GM18502 (cell line): ENCODE measurements around the gene OCA2.
A peak's percentile ranks its signal among the peaks of the same experiment; 100 is the strongest.

Source experiments
- ATAC-seq: cut with Tn5 transposase; IDR thresholded peaks from one replicate; pipeline ENCODE4 v1.9.1; 2021; ENCODE audit warnings: mild to moderate bottlenecking; ENCODE audit not compliant: unreplicated experiment, poor library complexity

Gene OCA2

DNA sequence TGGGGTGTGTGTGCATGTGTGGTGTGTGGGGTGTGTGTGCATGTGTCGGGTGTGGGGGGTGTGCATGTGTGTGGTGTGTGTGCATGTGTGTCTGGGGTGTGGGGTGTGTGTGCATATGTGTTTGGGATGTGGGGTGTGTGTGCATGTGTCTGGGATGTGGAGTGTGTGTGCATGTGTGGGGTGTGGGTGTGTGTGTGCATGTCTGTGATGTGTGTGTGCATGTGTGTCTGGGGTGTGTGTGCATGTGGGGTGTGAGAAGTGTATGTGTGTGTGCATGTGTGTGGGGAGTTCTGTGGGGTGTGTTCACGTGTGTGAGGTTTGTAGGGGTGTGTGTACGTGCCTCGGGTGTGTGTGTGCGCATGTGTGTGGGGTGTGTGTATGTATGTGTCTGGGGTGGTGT lies 6.7 kb upstream of the OCA2 start:
- no peak for ATAC-seq

DNA sequence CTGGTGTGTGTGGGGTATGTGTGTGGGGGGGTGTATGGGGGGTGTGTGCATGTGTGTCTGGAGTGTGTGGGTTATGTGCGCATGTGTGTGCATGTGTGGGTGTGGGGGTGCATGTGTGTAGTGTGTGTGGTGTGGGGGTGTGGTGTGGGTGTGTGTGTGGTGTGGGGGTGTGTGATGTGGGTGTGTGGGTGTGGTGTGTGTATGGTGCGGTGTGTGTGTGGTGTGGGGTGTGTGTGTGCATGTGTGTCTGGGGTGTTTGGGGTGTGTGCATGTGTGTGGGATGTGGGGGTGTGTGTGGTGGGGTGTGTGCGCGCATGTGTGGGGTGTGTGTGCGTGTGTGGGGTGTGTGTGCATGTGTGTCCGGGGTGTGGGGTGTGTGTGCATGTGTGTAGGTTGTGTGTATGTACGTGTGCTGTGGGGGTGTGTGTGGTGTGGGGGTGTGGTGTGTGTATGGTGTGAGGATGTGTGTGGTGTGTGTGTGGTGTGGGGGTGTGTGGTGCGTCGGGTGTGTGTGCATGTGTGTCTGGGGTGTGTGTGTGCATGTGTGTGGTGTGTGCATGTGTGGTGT lies 6.2 kb upstream of the OCA2 start:
- ATAC-seq, result no peak

DNA sequence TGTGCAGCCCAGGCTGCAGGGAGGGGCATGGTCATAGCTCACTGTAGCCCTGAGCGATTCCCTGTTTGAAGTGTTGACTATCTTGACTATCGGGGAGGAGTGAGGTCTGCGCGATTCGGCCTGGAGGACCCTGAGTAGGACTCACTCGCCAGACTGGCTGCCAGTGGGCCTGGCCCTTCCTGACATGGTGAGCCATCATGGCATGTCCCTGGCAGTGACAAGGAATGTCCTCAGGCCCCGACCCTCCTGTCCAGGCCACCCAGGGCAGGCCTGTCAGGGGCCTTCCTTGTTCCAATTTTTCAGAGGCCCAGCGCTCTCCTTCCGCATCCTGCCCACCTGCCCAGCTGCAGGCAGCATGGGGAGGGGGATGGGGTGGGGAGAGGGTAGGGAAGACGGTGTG lies 5.2 kb upstream of the OCA2 start:
- ATAC-seq, result no peak

DNA sequence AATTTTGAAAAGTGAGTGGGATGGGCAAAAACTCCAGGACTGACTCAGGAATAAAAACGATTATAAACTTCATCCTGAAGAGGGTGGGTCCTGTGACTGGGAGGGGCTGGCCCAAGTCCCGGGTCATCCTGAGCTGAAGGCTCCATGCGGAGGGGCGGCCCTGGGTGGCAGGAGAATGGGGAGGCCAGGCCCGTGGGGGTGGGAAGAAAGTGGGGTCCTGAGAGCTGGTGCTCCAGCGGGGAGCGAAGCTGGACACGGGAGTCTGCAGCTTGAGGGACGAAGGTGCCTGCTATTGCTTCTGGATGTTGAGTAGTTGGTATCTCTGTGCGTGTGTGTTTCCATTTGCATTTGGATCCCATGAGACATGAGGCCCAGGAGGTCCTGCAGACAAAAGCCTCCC lies 4.7 kb upstream of the OCA2 start:
- ATAC-seq, result no peak

DNA sequence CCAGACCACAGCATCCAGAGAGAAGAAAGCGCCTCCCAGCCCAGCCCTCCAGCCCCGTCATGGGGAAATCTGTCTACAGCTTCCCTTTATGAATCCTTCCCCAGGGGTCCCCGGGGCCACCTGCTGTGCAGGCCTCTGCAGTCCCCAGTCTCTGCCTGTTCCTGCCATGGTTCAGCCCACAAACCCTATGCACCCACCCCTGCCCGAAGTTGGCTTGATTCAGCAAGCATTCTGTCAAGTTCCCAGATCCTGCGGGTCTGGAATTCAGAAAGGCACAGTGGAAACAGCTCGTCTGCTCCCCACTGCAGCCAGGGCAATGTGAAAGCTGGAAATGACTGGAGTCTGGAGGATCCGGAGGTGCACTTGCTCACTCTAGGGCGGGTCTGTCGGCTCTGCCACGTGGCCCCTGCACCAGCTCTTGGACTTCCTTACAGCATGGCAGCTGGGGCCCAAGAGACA lies 2.9 kb upstream of the OCA2 start:
- ATAC-seq, result no peak

DNA sequence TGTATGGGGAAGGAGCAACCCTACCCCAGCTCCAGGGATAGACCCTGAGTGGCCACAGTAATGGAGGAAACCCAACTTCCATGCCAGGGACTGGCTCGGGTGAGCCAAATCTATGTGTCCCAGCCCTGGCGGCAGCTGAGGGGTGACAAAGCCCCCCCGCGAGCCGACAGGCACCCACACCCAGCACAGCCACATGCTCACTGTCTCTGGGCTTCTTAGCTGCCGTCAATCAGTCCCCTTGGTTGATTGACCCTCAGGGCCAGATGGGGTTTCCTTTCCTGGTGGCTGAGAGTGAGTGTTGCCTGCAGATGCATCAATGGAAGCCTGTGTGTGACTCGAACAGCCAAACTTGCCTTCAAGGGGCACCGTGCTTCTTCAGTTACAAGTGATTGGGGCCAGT lies 2.1 kb upstream of the OCA2 start:
- no peak for ATAC-seq

DNA sequence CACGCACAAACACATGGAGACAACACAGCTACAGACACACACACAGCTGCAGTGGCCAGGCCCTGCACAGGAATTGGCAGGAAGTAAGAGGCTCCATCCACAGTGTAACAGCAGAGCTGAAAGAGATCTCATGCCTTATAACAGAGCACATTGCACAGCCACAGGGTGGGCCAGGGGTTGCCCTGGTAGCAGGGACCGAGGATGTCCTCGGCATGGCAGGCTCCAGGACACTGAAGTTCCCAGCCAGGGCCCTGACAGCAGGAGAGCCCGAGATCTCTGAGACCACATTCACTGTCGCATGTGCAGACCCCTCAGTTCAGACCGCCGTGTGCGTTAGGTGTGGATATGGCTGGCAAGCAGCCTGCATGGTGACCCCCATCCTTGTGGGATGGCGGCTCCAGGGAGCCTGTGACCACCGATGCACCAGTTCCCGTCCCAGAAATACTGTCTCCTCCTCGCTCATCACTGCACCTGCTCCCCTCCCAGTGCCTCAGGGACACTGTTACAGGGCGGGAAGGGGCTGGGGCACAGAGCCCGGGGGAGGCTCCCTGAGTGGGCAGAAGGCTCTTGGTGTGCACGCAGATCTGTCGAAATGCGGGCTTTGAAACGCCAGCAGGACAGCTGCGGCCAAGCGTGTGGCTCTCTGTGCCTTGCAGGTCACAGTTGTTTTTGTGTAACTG lies 1.5 kb upstream of the OCA2 start:
- no peak for ATAC-seq

DNA sequence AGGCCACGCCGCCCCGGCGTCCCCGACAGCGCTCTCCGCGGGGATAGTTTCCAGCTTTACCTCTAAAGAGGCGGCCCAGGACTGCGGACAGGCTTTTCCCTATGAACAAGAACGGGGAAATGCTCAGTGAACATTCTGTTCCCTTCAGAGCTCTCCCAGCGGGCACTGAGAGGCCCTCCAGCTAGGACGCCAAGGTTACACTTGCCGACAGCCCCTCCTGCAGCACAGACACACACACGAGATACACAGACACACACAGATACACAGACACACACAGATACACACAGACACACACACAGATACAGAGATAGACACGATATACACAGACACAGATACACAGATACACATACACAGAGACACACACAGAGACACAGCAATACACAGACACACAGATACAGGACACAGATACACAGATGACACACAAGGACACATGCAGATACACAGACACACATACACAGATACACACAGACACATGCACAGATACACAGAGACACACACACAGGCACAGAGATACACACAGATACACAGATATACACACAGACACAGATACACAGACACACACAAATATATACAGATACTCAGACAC lies 533 bp upstream of the OCA2 start:
- ATAC-seq, result no peak

DNA sequence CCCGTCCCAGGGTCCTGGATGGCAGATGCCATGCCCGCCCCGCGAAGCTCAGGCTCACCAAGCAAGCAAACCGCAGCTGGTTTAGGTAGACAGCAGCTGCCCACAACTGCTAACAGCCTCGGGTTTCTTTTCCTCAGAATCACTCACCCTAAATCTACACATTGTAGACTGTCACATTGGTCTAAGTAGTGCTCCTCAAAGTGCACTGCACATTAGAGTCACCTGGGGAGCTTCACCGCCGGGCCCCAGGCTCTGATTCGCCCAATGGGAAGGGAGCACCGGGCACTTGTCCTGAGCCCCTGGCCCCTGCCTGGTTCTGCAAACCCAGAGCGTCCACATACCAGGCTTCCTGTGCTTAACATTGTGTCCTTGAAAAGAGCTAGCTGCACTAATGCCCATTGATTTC lies 752 bp downstream of the OCA2 start:
- ATAC-seq, result no peak

DNA sequence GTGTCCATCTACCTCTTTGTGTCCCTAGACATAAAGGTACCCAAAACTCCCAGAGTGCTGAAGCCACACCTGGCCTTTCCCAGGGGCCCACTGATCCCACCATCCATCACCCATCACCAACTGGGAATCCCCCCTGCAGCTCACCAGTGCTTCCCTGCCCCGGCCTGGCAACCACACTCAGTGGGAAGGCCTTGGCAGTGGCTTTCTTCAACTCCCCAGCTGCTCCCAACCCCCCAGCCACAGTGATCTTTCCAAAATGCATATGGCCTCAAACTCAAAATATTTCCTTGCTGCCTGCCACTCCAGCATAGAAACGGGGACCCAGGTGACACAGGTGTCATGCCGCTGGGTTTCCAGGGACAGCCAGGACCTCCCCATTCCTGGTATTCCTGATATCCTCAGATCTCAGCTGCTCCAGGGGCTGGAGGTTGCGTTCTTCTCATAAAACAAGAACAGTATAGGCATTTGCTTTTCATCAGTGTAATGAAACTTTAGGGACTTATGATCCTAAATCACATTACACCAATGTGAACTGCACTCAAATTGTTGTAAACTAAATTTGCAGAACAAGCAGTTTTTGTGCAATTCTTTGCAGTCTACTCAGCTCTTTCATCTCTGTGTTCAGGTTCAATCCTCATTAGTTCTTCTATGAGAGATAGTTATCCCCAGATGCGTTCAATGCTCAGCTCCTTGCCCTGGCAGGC lies 1.3 kb downstream of the OCA2 start:
- no peak for ATAC-seq

DNA sequence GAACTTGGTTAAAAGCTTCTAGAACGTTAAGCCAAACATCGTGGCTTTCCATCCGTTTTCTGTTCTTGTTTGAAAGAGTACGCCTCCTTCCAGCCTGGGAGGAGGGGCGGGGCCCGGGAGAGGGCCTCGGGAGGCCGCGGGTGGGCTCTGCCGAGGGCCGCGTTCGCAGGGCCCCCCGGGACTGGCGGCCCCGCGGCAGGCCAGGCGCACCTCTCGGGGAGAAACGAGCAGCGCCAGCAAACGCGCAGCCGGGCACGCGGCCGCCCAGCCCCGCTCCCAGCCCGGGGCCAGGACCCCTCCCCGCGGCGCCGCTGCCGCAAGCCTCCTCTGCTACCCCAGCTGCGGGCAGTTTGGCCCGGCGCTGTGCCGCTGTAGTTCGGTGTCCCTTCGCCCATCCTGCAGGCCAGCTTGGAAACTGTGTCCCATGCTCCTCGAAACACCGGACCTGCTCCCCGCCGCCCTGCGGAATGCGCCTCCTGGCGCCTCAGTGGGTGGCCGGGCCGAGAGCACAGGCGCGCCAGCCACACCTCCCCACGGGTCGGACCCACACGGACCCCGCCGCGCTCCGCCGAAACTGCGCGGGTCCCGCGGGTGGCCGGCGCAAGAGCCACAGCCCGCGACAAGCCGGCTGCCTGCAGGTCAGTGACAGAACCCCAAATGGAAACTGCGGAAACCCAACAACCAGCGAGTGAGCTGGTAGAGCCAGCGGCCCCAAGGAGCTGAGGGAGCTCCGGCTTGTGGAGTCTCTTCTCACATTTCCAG lies 2.3 kb downstream of the OCA2 start:
- no peak for ATAC-seq

DNA sequence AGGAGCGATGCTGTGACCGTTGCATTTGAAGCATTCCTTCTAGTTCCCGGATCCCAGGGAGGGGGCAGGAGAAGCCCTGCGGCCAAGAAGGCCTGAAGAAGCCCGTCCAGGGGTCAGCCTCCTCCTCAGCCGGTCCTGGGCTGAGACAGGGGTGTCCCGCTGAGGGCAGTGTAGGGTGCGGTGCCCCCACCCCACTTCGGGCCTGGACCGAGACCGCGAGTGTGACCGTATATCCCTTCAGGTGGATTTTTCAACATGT lies 2.8 kb downstream of the OCA2 start:
- ATAC-seq, result no peak

DNA sequence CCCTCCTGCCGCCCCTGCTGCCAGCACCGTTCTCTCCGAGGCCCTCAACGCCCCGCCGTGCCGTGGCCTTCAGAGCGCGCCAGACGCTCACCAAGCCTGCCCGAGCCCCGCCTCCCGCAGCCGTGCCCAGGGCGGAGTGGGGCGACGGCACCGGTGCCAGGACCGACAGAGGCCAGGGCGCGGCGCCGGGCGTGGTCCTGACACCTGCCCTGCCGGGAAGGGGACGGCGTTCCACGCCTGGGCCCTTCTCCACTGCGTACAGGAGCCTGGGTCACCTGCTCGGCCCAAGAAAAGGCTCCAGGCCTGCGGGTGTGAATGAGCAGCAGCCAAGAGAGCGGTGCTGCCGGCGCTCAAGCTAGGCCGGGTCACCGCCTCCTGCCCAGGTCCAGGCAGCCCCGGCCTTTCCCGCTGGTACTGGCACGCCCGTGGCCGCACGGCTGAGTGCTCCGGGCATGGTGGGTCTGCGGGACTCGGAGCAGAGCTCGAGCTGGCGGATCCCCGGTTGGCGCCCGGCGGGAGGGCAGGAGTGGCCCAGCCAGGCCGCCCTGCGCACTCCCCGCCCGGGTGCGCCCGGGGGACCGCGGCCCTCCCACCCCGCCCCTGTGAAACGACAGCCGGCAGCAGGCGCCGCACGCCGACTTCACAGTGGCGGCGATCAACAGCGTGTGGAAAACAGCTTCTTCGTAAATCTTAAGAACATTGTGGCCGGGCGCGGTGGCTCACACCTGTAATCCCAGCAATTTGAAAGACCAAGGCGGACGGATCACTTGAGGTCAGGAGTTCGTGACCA lies 4.2 kb downstream of the OCA2 start:
- ATAC-seq, result no peak

DNA sequence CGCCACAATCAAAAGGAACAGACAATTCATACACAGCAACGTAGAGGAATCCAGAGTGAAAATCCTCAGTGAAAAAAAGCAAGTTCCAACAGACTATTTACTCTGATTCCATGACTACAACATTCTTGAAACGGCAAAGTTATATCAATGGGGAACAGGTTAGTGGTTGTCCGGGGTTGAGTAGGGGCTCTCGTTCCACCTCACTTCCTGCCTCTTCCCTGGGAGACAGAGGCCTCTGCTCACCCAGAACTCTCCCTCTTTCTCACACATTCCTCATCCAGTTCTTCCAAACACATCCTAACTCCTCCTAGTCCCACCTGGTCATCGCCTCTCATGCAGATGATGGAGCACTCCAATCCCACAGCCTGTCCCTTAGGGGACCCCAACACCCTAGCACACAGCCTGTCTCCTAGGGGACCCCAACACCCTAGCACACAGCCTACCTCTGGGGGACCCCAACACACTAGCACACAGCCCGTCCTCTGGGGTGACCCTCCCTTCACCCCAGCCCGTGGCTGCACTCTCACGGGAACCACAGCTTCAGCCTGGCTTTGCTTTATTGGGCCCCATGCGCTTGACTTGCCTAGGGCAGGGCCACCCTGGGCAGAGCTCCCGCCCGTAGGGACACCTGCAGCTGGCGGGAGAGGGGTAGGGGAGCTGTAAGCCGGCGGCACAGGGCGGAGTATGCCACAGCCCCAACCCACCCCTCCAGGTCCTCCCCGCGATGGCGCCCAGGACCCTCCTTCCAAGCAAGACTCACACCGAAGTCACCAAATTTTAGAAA lies 5.2 kb downstream of the OCA2 start:
- no peak for ATAC-seq

DNA sequence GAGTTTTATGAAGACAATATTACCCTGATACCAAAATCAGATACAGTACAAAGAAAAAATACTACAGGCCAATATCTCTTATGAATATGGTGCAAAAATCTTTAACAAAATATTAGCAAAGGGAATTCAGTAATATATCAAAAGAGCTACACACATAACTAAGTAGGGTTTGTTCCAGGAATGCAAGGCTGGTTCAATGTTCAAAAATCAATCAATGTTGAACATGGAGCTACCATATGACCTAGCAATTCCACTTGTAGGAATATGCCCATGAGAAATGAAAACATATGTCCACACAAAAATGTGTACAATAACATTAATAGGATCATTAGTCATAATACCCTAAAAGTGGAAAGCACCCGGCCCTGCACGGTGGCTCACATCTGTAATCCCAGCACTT lies 7.8 kb downstream of the OCA2 start:
- no peak for ATAC-seq

DNA sequence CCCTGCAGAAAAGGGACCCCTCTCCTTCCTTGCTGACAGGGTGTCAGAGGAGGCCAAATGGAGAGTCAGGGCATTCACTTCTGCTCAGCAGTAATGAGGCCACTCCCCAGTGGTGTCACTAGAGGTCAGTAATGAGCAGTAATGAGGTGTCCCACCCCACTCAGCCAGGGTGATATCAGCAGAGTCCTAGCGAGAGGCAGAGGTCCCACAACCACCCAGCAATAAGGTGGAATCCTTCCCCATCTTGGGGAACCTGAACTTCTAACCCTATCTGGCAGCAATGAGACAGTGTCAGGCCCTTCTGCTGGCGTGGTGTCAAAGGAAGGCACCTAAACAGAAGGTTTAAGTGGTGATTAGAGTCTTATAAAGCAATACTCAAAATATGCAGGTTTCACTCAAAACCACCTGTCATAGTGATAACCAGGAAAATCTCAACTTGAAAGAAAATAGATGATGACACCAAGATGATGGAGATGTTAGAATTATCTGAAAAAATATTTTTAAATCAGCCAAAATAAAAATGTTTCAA lies 12.9 kb downstream of the OCA2 start:
- ATAC-seq, result peak; percentile 99

DNA sequence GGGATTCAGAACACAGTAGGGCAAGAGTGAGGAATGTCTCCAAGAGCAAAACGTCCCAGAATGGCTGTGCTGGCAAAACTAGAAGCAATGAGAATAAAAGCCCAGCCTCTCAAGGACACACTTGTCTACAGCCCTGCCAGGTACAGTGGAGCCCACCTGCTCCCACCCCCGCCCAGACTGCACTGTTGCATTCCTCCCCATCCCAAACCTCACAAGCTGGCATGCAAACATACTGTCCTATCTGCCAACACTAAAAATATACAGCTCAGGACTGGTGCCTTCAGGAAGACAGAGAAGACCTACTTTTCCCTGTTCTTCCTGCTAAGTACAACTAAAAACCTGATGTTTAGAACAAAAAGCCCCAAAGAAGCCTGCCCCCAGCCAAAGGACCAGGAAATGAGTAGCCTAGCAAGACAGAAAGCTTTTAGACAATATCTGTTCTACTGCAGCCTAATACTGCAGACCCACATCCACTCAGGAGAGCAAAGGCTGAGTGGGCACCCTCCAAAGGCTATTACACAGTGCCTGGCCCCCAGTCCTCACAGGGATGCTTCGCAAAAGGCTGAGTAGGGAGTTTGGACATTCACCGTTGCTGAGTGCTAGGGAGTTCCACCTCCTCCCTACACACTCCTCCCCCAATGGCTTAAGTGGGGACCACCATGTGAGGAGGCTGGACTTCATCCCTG lies 13.5 kb downstream of the OCA2 start:
- ATAC-seq, result peak; percentile 25

DNA sequence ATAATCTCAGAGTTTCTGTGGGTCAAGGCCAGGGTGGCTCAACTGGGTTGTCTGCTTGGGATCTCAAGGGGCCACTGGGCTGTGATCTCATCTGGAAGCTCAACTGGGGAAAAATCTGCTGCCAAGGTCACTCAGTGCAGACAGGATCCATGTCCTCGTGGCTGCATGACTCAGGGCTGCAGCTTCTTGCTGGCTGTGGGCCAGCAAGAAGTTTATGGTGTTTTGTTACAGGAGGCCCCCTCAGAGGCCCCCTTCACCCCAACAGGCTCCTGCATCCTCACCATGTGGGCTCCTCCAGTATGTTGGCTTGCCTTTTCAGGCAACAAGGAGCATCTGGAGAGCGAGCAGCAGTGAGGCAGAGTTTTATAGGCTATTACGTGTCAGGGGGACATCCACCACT lies 14.6 kb downstream of the OCA2 start:
- no peak for ATAC-seq
